NCI-H524 treated with DMSO at 0.1 percent for 48 hours (cell line): ENCODE measurements around the gene SPDYE1.
"Not testable (repeated sequence)": the region's sequence is repeated elsewhere in the genome, so short reads cannot be mapped to it uniquely, and the experiment has no call there.

Experiments
- DNase-seq: peaks from one replicate; lab custom pipeline; 2025; lab: John Stamatoyannopoulos, UW

SPDYE1 gene

GRCh38 chr7:43997532-43997931 lies at the start of gene SPDYE1:
Gene SPDYE1 (plus strand): TSS chr7:43997897. CDS start chr7:43999950, 2,053 bp downstream.
- not testable (repeated sequence) for DNase-seq

- no peak for DNase-seq
These were observed 45.7 kb upstream of the SPDYE1 start for GRCh38 chr7:43952028-43952427.

GRCh38 chr7:43953071-43953470 lies 44.6 kb upstream of the SPDYE1 start:
- DNase-seq = no peak

GRCh38 chr7:43954524-43955228 lies 43.0 kb upstream of the SPDYE1 start:
- DNase-seq = peak; percentile 21

GRCh38 chr7:43956027-43956426 lies 41.7 kb upstream of the SPDYE1 start:
- DNase-seq = no peak

GRCh38 chr7:43960933-43961332 lies 36.8 kb upstream of the SPDYE1 start:
- DNase-seq = no peak

- not testable (repeated sequence) for DNase-seq
These were observed 31.3 kb upstream of the SPDYE1 start for GRCh38 chr7:43966392-43966791.

- DNase-seq = not testable (repeated sequence)
These were observed 29.3 kb upstream of the SPDYE1 start for GRCh38 chr7:43968172-43969040.

- DNase-seq = not testable (repeated sequence)
These were observed 28.1 kb upstream of the SPDYE1 start for GRCh38 chr7:43969586-43969985.

- not testable (repeated sequence) for DNase-seq
These were observed 27.0 kb upstream of the SPDYE1 start for GRCh38 chr7:43970698-43971097.

GRCh38 chr7:43974033-43974573 lies 23.6 kb upstream of the SPDYE1 start:
- DNase-seq = not testable (repeated sequence)

- DNase-seq = not testable (repeated sequence)
These were observed 22.8 kb upstream of the SPDYE1 start for GRCh38 chr7:43974725-43975482.

GRCh38 chr7:43977525-43977924 lies 20.2 kb upstream of the SPDYE1 start:
- DNase-seq = no peak

GRCh38 chr7:43978102-43978501 lies 19.6 kb upstream of the SPDYE1 start:
- DNase-seq = not testable (repeated sequence)

GRCh38 chr7:43982848-43983247 lies 14.8 kb upstream of the SPDYE1 start:
- DNase-seq = not testable (repeated sequence)

GRCh38 chr7:43983736-43984135 lies 14.0 kb upstream of the SPDYE1 start:
- DNase-seq = not testable (repeated sequence)

- peak; percentile 0 for DNase-seq
These were observed 11.5 kb upstream of the SPDYE1 start for GRCh38 chr7:43985904-43986864.

- not testable (repeated sequence) for DNase-seq
These were observed 10.2 kb upstream of the SPDYE1 start for GRCh38 chr7:43987476-43987875.

GRCh38 chr7:43990011-43990585 lies 7.6 kb upstream of the SPDYE1 start:
- DNase-seq = not testable (repeated sequence)

- not testable (repeated sequence) for DNase-seq
These were observed 6.9 kb upstream of the SPDYE1 start for GRCh38 chr7:43990829-43991228.
